Inflammatory macrophage treated with lipopolysaccharide for 4 hours (primary cell): Measurements from ENCODE around the gene HNRNPL.
A peak's percentile ranks its signal among the peaks of the same experiment; 100 is the strongest.
"Not testable (repeated sequence)": the region's sequence is repeated elsewhere in the genome, so short reads cannot be mapped to it uniquely, and the experiment has no call there.

ENCODE experiments used
- DNase-seq: peaks from one replicate; pipeline ENCODE4 v3.0.0-alpha.2; 2020

The HNRNPL gene

DNA sequence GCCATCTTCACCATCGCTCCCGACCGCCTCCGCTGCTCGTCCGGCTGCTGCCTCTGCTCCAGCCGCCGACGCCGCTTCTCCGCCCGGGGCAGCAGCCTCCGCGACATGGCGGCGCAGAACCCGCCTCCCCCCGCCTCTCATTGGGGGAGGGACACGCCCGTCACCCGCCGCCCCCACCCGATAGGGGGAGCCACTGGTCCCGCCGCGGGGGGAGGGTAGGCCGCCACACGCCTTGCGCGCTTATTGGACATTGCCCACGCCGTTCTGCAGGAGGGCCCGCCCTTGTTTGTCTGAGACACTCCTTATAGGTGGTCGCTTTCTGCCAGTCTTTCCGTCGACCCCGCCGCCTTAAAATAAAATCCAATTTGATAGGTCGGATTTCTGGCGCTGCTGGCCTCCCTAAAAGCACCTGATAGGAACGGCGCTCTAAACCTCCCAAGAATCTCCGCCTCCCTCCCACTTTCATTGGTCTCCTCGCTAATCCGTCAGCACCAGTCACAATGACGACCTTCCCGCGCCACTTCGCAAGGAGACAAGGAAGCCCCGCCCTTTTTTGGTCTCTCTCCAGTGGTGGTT is at the start of gene HNRNPL:
HNRNPL (minus strand) TSS at position 127 of the 576 bp plus-strand sequence; CDS start at position 107, 20 bp downstream.
- DNase-seq = peak; percentile 100

DNA sequence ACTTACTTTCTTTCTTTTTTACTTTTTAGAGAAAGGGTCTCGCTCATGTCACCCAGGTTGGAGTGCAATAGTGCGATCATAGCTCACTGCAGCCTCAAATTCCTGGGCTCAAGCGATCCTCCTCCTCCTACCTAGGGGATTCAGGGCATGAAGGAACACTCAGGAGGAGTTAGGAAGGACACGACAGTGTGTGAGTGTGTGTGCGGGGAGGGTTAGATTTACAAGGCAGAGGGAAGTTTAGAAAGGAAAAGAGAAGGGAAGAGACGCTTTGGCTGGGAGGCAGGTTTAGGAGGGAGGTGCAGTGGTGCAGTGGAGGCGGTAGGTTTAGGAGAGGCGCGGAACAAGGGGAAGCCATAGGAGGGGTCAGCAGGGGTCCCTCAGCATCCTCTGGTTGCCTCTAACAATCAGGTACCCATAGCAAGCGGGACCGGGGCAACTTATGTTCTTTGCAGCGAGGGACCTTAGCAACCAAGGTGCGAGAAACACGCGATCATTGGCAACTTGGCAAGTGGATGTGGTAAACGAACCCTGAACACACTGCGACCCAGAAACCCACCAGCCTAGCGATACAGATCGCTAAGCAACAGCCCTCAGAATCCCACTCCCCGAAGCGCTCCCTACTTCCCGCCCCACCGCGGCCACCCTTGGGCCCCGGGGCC is 49.1 kb upstream of the HNRNPL start:
- DNase-seq = peak; percentile 5

DNA sequence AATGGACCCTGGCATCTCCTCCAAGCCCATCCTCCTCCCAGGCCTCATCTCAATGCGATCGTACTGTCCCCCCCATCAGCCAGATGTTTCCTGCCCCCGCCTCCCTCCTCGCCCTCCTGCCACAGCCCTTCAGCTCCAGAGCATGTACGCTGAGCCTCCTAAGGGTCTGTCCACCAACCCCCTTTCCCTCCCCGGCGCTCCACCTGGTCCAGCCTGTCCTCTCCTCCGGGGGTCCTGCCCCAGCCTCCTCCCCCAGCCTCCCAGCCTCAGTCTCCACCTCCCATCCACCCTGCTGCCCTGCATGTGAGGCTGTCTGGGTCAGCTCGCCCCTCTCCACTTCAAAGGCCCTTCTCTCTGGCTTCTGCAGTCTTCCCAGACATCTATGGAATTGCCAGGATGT is 45.2 kb upstream of the HNRNPL start:
- DNase-seq = no peak

DNA sequence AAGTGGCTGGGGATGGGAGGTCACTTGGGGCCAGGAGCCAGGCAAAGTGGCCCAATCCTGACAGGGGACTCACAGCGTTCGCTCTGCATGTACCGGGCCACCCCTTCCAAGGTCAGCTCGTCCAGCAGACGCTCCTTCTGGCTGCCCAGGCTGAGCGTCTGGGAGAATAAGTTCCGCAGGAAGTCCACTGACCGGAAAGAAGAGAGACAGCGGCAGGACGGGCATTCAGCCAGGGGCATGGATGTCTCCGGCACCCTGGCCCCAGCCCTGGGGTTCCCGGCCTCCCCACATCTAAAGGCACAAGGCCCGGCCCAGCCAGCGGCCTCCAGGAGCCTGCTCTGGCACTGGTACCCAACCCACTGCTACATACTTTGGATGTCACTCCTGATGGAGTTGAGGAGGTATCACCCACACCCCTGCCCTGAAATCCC is 43.6 kb upstream of the HNRNPL start:
- no peak for DNase-seq

DNA sequence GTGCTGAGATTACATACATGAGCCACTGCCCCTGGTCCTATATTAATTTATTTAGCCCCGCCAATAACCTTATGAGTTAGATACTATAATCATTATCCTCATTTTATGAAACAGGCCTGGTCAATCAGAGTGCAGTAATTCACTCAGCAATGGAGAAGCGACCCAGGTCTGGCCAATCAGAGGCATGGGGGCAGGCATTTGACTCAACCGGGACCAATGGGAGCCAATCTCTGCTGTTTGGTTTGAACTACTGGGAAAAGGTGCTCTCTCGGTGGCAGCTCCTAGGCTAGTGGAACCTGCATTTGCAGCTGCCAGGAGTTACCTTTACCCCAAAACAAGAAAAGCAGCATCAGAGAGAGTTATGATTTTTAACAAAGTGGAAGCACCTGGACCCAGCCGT is 43.1 kb upstream of the HNRNPL start:
- DNase-seq = no peak

DNA sequence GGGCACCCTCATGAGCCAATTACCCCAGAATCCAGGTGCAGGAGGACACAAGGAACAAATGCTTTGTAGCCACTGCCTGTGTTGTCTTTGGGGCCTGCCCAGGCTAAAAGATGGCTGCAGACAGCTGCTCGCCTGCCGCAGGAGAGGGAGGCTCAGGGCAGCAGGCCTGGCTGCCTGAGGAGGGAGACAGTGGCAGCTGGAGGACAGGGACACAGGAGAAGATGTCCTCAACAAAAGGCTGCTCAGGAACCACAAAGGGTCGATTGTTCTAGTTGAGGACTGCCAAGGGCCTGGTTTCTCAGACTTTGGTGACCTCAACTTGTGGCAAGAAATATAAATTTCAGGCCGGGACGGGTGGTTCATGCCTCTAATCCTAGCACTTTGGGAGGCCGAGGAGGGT is 42.0 kb upstream of the HNRNPL start:
- DNase-seq = no peak

DNA sequence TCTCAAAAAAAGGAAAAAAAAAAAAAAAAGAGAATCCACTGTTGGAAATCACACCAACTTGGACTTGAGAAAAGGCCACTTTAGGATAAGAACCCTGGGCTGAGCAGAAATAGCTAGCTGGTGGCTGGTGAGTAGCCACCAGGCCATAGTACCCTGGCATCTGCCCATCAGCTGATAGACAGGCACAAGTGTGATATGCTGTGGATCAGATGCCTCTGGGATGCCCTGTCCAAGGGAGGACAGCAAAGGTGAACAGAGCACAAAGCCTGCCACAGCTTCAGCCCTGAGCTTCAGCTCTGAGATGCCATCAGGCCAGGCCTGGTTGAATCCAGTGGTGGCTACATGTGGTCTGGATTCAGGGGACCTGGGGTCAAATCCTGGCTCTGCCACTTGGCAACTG is 40.9 kb upstream of the HNRNPL start:
- no peak for DNase-seq

DNA sequence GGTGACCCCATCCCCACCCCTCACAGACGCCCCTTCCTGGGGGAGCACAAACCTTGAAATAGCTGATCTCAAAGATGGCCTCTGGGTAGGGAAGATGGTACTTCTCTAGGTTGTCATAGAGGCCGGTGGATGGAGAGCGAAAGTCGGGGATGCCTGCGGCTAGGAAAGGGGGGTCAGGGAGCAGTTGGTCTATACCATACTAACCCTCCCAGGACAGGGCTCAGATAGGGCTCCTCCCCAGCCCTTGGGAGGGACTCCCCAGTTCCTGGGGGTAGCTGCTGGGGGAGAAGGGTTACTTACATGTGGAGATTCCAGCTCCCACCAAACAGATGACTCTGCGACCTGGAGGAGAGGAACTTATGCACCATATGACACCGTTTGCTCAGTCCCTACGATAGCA is 40.0 kb upstream of the HNRNPL start:
- no peak for DNase-seq

DNA sequence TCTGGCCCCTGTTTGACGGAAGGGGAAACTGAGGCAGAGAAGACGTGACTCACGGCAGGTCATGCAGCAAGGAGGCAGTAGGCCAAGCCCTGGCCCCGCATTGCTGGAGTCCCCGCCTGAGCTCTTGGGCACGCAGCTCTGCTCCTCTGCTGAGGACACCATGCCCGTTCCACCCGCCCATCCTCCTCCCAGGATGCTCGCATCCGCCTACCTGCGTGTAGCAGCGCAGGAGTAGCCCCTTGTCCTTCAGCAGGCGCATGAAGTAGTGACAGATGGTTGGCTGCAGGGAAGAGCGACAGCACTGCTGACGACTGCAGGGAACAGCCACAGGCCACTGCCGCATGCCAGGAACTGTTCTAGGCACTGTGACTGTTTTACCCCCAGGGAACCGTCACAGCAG is 39.1 kb upstream of the HNRNPL start:
- no peak for DNase-seq

DNA sequence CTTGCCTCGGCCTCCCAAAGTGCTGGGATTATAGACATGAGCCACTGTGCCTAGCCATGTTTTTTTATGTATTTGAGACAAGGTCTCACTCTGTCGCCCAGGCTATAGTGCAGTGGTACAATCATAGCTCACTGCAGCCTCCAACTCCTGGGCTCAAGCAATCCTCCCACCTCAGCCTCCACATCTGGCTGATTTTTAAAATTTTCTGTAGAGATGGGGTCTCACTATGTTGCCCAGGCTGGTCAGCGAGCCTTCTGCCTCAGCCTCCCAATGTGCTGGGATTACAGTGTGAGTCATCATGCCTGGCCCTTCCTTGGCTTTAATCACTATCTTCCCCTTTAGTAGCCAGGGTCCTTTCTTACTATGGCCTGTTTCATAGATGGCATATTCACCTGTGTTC is 34.9 kb upstream of the HNRNPL start:
- not testable (repeated sequence) for DNase-seq

DNA sequence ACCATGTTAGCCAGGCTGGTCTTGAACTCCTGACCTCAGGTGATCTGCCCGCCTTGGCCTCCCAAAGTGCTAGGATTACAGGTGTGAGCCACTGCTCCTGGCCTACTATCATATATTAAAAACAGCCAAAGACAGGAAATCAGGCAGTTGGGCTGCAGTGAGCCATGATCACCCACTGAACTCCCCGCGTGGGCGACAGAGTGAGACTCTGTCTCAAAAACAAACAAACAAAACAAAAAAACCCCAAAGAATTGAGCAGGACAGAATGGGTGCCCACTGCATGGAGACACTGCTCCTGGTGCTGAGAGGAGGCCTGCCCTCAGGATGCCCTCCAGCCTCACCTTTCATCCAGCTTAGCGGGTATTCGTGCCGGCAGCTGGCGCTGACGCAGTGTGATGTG is 33.5 kb upstream of the HNRNPL start:
- DNase-seq = no peak

DNA sequence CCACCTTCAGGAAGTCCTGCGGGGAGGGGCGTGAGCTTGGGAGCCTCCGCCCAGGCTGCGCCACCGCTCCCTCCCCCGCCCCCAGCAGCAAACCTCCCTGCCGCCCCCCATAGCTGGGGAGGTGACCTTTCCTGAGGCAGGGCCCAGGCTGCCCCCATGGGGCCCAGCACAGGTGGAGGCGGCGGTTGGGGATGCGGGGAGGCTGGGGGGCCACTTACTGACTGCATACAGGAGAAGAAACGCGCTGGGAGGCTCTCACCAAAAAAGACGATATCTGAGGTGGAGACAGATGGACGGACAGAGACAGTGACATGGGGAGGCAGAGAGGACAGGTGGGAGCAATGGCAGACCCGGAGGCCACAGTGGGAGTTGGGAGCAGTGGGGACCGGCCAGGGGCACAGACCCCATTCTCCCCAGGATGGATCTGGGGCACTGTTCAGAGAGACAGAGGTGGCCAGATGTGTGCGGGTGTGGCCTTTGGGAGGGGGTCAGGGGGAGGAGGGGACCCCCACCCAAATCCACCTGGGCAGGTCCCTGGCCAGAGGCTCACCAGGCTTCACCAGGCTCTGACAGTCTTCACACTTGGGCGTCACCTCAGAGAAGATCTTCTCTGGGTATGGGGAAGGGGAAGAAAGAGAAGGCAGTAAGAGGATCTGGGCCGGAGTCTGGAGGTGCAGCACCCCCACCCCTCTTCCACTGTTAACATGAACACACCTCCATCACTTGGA is 31.3 kb upstream of the HNRNPL start:
- no peak for DNase-seq

DNA sequence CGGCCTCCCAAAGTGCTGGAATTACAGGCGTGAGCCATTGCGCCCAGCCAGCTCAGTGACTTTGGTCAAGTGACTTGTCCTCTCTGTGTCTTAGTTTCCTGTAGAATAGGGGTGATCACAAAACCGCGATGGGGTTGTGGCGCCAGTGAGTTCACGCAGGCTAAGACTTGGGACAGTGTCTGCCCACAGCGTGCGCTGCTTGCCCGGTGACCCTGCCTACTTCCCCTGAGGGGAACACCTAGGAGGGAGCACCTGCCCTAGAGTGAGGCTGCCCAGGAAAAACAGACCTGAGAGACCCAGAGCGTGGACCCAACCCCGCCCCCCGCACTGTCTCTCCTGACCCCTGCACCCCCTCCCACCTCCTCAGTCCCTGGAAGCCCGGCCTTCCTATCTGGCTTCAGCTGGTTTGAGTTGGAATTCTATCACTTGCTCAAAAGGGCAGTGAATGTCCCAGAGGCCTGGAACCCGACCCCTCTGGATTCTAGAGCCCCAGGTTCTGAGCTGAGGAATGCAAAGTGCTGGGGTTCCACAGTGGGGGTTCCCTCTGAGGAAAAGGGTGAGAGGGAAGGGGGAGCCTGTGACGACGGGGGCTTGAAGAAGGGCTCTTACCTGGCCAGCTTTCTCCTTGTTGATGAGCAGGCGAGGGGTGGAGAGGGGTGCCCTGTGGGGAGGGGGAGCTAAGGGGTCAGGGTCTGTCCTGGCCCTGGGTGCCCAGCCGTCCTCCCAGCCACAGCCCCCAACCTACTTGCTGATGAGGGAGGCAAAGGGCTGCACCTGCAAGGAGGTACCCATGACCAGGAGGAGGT is 30.5 kb upstream of the HNRNPL start:
- DNase-seq = no peak

DNA sequence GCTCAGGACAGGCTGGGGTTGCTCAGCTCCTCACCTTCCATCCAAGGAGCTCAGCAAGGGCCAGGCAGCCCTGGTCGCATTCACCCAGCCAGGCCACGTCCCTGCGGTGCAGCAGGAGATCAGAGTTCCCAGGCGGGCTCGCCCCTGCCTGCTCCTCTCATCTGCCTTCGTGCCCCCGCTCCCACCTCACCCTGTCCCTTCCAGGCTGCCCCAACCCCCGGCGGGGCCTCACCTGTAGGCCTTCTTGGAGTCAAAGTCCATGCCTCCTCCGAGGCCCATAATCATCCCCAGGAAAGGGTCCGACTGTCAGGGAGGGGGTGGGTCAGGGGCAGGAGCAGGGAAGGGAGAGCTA is 29.6 kb upstream of the HNRNPL start:
- DNase-seq = no peak

DNA sequence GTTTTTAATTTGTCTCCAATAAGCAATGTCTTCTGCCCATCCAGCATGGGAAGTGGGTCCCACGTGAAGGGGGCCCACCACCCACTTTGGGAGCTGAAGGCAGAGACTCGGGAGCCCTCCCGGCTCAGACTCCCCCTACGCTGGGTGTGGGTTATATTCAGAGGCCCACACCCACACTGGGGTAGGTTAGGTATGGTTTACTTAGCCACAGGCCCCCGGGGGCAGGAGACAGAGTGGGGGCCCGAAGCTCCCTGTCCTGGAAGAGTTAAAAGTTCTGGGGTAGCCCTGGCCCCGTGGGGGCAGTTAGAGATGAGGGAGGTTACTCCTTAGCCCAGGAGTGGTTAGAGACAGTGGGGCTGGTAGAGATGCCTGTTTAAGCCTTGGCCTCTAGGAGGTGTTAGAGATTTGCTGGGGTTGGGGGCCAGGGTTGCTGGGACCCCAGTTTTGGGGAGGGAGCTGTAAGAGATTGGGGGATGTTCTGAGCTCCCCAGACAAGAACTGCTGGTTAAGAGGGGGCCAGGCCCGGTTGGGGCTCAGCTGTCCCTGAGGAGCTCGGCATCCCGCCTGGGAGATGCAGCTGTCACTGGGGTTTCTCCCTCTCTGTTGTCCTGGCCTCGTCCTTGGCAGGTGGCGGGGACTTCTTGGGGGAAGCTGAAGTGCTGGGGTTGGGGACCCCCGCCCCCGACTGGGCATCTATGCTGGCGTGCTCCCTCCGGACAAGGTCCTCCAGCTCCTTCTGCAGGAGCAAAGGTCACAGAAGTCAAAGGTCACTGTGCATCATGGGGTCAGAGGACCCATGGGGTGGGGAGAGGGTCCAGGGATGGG is 29.0 kb upstream of the HNRNPL start:
- DNase-seq = no peak

DNA sequence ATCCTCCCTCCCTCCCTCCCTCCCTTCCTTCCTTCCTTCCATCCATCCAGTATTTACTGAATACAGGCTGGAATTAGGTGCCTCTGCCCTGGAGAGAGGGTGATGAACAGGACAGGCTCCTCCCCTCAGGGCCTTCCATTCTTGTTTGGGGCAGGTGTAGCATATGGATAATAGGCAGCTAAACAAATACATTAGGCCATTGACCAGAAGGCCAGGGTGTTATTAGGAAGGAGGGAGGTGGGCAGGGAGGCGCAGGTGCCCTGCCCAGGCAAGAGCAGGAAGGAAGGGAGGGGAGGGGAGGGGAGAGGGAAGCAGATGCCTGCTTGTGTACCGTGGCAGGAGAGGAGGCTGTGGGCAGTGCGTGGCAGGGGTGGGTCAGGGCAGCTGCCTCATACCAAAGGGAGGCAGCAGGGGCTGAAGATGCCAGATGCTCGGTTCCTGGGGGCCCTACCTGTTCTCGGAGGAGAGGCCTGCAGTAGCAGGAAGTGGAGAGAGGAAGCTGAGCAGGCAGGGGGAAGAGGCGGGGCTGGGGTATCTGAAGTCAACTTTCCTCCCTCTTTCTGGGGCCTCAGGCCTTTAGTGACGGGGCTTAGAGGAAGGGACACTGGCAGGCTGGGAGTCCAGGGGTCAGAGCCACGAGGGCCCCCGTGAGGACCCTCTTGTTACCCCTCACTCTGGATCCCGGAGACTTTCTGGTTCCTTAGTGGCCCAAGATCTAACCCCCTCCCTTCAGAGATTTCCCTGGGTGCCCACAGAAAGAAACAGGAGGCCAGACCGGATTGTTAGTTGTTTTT is 28.2 kb upstream of the HNRNPL start, which contains the start of gene RINL:
RINL (minus strand) TSS at position 495 of the 794 bp plus-strand sequence. CDS start 1,533 bp downstream, outside the sequence.
- DNase-seq = peak; percentile 43

DNA sequence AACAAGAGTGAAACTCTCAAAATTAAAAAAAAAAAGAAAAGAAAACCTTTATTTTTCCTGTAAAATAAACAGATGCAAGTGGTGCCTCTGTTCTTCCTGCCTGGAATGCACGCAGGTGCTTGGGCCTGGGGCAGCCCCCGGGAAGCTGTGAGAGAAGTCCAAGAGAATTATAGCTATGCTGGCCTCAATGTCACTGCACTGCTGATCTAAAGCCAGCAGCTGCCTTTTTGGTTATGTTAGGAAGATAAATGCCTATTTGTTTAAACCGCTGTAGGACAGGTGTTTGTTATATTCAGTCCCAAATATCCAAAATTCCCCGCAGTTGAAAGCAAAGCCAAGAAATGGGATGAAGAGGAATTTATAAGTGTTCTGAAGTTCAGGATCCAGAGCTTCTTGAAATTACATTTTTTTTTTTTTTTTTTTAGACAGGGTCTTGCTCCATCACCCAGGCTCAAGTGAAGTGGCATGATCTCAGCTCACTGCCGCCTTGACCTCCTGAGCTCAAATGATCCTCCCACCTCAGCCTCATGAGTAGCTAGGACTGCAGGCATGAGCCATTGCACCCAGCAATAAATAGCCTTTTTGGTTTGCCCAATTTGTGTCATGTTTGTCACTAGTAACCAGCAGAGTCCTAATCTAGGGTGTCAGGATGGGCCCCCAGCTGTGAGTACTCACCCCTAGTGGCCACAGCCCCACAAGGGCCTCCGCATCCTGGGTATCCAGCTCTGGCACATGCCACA is 26.0 kb upstream of the HNRNPL start:
- peak; percentile 20 for DNase-seq

DNA sequence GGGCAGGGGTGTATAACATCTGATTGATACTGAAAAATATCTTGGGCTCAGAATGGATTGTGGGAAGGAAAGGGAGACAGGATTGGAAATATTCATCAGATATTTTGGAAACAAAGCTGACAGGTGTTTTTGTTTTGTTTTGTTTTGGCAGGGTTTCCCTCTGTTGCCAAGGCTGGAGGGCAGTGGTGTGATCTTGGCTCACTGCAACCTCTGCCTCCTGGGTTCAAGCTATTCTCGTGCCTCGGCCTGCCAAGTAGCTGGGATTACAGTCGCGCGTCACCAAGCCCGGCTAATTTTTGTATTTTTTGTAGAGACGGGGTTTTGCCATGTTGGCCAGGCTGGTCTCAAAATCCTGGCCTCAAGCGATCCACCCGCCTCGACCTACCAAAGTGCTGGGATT is 23.6 kb upstream of the HNRNPL start:
- DNase-seq = not testable (repeated sequence)

DNA sequence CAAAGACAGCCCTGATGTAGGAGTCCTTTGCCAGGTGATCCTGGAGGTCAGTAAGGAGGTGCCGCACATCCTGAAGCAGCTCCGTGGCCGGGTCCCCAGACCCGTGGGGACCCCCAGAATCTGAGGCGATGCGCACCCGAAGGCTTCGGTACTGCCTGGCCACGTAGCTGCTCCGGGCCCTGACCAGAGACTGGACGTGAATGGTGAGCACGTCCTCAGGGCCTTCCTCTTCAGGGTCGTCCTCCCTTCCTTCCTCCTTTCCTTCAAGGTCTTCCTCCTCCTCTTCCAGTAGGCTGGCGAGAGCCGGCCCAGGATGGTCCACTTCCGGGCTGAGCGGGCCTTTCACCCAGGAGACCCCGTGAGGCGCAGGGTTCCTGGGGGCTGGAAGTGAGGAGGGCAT is 20.8 kb upstream of the HNRNPL start:
- no peak for DNase-seq

DNA sequence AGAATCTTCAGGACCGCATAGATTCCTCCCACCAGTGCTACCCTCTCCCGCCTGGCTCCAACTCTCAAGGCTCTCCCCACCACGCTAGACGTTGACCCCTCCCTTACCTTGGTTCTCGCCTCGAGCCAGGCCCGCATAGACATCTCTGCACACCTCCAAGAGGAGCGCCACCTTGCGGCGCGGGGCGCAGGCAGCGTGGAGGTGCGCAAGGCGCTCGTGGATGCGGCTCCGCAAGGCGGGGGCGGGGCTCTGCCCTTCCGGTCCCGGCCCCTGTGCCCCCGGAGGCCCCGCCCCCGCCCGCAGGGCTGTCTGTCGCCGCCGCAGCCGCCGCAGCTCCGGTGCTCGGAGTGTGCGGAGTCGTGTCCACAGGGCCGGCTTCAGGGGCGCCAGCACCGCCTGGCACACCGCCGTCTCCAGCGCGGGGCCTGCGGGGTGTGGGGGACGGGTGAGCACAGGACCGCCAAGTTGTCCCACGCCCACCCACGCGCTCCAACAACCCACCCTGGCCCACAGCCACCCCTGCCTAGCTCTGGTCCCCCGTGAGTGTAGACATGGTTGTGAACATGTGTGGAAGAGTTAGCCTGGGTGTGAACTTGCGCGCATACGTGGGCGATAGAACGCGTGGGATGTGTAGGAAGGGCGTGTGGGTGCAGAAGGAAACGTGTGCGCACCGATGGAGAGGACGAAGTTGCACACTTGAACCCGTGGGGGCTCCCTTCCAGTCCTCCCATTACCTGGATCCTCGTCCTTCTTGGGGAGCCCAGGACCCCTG is 20.2 kb upstream of the HNRNPL start:
- DNase-seq = peak; percentile 76
